ENCODE data around the gene HGFAC.

Gene HGFAC

DNA sequence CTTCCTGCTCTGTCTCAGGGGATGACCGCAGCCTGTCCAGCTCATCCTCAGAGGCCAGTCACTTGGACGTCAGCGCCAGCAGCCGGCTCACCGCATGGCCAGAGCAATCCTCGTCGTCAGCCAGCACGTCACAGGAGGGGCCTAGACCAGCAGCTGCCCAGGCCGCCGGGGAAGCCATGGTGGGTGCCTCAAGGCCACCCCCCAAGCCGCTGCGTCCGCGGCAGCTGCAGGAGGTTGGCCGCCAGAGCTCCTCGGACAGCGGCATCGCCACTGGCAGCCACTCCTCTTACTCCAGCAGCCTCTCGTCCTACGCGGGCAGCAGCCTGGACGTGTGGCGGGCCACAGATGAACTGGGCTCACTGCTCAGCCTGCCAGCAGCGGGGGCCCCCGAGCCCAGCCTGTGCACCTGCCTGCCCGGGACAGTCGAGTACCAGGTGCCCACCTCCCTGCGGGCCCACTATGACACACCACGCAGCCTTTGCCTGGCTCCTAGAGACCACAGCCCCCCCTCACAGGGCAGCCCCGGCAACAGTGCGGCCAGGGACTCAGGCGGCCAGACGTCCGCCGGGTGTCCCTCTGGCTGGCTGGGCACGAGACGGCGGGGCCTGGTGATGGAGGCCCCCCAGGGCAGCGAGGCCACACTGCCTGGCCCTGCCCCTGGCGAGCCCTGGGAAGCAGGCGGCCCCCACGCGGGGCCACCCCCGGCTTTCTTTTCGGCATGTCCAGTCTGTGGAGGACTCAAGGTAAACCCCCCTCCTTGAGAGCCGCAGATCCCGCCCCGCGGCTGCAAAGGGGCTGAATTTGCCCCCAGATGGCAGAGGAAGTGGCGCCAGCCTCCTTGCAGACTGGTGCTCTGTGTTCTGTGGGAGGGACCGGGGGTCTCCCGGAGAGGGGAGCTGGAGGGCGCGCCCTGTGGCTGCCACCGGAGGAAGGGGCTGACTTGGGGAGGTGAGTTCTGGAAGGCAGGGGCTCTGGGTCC, 51.3 kb downstream of the HGFAC start:
- DNase-seq, result no peak

DNA sequence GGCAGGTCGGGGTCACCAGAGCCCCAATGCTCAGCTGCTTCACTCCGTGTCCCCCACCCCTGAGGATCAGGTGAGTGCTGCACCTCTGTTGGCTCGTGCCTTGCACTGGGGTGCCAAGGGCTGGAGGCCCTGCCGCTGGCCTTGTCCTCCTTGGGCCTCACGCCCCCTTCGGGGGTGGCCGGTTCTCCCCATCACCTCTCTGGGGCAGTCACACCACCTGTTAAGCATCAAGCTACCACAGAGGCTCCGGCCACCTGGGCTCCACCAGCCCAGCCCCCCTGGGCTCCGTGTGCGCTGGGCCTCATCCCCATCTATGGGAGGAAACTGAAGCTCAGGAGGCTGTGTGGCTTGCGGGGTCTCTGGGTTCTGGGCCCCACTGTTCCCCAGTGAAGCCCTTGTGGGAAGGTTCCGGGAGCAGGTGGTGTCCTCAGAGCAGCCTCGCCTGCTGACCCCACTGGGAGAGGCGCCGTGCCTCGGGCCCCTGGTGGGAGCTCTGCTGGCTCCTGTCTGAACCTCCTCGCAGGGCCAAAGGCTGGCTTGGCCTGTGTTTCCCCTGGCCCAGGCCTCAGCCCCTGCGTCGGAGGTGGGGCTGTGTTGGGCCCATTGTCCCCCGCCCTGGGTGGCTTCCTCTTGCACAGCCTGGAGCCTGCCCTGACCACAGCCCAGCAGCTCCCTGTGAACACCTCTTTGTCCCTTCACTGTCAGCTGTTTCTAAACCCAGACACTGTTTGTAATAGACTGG, 52.1 kb downstream of the HGFAC start:
- DNase-seq, result no peak

DNA sequence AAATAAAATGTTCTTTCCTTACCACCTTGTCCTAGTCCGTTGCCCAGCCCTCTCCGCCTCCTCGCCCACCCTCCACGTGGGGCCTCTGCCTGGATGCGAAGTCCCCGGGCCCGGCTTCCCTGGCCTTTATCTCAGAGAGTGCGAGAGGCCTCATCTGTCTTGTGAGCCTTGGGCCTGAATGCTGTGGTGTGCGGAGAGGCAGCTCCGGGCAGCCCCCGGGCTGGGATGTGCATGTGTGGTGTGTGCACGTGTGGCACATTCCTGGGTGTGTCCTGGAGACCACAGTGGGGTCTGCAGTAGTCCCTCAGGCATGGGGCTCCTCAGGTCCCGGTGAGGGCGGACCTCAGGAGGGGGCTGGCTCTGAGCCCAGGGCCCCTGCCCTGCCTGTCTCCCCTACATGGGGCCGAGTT, 52.7 kb downstream of the HGFAC start:
- DNase-seq, result no peak

DNA sequence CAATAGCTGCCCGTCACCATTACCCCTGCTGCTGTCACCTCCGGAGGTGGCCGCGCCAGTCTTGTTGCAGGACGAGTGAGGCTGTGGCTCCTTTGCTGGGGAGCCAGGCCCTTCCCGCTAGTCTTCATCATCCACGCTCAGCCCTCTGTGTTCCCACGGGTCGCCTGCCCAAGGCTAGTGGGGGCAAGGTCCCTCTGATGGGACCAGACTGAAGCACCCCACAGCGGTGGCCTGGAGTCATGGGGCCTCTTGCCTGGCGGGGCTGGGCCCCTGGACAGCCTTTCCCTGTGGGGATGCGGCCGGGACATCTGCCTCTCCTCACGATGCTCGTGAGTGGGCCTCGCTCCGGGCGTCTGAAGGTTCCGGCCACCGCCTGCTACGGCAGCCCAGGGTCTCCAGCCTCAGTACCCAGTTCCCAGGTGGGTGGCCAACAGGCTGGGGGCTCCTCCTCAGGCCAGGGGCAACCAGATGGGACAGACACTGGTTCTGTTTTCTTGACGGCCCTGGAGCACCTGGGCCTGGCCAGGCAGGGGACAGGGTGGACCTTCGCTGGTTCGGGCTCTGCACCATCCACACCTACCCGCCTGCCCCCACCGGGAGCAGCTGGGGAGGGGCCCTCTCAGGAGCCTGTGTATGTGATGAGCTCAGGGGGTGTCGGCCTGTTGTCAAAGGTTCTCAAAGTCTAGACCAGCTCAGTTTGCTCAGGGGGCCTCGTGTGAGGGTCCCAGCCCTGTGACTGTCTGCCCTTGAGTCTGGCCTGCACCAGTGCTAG, 53.6 kb downstream of the HGFAC start:
- no peak for DNase-seq

DNA sequence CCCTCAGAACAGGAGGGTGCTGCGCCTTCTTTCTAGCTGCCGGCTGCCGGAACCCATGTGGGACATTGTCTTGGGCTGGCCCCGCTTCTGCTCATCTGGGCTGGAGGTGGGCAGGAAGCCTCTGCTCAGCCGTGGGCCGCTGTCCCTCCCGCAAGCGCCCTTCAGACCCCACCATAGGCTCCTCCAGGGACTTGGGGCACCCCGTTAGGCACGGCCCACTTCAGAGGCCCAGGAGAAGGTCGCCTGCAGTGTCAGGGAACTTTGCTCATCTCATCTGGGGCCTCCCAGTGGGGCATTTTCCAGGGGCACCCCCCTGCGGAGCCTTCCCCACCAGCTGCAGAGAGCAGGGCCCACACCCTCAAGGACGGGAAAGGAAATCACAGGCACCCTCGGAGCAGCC, 54.3 kb downstream of the HGFAC start:
- DNase-seq, result no peak

DNA sequence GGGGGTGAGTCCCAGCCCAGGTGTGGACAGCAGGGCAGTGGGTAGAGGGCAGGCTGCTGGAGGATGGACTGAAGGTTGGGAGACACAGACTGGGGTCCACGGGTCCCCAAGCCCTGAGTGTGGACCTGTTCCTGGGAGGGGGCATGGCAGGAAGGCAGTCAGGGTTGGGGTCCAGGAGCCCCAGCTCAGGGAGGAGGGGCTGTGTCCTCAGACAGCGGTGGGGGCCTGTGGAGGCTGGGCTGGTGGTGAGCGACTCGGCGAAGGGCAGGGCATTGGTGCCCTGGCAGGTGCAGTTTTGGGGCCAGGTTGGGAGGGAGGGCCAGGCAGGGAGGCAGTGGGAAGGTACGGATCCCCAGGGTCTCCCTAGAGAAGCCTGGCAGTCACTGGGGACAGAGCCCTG, 55.3 kb downstream of the HGFAC start:
- DNase-seq, result no peak

DNA sequence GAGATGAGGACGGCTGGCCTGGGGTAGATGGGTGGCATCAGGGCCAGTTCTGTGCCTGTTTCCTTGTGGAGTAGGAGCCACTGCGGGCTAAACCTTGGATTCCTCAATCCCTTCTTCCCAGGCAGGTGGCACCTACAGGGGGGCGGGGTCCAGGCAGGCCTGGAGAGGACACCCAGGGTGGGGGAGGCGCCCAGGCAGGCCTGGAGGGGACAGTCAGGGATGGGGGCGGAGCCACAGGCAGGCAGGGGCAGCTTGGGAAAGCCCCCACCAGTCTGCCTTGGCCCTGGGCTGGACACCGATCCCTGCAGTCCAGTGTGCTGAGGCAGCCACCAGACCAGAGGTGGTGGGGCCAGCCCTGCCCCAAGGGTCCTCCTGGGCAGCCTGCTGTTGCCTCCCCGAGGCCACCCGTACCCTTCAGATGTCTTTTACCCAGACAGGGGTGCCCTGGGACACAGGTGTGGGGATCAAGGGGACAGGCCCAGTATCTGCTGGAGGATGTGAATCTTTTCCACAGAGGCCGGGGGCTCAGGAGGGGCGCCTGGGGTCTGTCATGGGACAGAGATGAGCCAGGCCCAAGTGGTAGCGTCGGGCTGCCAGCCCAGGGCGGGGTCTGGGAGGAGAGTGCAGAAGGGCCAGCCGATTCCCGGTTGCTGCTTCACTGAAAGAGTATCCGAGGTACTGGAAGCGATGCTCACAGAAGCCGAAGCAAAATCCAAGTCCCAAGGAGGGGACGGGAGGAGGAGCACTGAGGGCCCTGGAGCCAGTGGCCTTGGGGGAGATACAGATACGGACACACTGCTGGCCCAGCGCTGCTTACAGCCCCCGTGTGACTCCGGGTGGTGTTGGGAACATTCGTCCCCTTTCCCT, 56.0 kb downstream of the HGFAC start:
- DNase-seq, result no peak

DNA sequence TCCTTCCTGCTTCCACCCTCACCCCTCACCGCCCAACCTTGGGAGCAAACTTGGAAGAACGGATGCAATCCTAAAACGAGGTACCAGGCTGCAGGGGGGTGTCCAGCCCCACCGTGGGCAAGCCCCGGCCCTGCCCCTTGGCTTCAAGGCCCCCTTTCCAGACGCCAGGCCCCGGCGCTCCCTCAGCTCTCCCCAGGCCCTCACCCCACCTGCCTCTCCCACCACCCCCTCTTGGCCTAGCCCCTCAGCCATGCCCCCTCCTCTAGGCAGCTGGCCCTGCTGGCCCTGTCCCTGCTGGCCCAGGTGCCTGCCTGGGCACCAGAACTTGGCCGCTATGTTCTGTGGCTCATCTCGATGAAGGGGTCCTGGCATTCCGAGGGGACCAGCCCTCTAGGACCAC, 56.6 kb downstream of the HGFAC start:
- no peak for DNase-seq
